NB4 (cell line): ENCODE data around the gene ALX4.

ENCODE experiments used
- POLR2A ChIP-seq: IDR thresholded peaks from 2 replicates; pipeline ENCODE4 v1.6.1; 2011; ENCODE audit warnings: mild to moderate bottlenecking; ENCODE audit not compliant: insufficient read length; ENCODE audit errors: extremely low read depth
- TF ChIP-seq, protein P1 (sequence below): IDR thresholded peaks from one replicate; pipeline ENCODE4 v1.5.1; 2012; ENCODE audit warnings: low read depth, low read length
- TF ChIP-seq, protein P2 (sequence below): IDR thresholded peaks from 2 replicates; pipeline ENCODE4 v1.6.1; 2011; ENCODE audit warnings: low read depth, low read length

DNA sequence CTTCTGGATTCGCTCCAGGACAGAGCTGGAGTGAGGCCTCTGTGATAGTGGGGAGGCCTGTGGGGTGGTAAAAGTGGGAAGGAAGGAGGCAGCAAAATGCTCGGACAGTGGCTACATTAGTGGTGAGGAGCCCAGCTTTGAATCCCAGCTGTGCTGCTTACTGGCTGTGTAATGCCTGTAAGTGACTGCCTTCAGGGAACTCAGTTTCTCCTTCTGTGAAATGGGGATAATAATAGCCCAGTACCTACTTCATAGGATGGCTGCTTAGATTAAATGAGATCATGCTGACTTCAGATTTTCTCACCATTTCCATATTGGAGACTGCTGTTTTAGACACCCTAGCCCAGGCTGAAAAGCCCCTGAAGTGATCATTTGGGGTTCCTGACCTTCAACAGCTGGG lies 8.4 kb upstream of the ALX4 start:
- TF ChIP-seq, protein P1, sequence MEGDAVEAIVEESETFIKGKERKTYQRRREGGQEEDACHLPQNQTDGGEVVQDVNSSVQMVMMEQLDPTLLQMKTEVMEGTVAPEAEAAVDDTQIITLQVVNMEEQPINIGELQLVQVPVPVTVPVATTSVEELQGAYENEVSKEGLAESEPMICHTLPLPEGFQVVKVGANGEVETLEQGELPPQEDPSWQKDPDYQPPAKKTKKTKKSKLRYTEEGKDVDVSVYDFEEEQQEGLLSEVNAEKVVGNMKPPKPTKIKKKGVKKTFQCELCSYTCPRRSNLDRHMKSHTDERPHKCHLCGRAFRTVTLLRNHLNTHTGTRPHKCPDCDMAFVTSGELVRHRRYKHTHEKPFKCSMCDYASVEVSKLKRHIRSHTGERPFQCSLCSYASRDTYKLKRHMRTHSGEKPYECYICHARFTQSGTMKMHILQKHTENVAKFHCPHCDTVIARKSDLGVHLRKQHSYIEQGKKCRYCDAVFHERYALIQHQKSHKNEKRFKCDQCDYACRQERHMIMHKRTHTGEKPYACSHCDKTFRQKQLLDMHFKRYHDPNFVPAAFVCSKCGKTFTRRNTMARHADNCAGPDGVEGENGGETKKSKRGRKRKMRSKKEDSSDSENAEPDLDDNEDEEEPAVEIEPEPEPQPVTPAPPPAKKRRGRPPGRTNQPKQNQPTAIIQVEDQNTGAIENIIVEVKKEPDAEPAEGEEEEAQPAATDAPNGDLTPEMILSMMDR: no peak
- TF ChIP-seq POLR2A: no peak
- TF ChIP-seq, protein P2, sequence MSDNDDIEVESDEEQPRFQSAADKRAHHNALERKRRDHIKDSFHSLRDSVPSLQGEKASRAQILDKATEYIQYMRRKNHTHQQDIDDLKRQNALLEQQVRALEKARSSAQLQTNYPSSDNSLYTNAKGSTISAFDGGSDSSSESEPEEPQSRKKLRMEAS: no peak
